Suppressor macrophage (primary cell): ENCODE data around the gene STN1.

ENCODE experiments used
- DNase-seq, 4 experiments: peaks; one replicate each; pipeline ENCODE4 v3.0.0-alpha.2; 2020 to 2022

Gene STN1

DNA sequence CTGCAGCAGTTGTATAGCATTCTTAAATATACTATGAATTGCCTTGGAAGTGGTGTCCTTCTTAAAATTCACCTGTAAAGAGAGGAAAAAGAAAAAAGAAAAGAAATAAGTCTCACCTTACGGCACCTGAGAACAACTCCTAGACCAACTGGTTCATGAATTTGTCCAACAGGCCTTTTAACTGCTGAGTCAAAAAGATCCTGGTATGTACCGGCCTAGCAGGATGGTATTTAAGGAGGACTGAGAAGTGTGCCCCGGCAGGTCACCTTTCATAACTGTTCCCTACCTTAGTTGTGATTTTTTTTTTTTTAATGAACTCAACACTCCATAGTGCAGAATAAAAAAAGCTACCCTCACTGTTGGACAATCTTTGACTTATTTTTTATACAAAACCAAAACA, 25.8 kb downstream of the STN1 start:
- DNase-seq: no peak

DNA sequence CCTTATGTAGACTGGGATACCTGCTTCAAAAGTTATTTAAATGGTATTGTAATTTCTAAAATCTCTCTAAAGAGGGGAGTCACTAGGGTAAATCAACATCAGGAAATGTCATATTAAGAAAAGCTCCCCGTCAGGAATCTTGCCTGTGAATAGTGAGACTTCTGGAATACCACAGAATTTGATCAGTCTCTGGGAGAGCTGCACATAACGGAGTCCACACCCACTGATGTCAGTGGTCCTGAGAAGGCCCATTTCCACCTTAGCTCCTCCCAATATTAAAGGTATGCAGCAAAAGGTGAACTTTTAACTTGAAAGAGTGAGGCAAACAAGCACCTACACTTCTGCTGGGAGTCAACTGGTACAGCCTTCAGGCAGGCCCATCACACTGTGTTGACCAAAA, 27.3 kb downstream of the STN1 start:
- no peak for DNase-seq

DNA sequence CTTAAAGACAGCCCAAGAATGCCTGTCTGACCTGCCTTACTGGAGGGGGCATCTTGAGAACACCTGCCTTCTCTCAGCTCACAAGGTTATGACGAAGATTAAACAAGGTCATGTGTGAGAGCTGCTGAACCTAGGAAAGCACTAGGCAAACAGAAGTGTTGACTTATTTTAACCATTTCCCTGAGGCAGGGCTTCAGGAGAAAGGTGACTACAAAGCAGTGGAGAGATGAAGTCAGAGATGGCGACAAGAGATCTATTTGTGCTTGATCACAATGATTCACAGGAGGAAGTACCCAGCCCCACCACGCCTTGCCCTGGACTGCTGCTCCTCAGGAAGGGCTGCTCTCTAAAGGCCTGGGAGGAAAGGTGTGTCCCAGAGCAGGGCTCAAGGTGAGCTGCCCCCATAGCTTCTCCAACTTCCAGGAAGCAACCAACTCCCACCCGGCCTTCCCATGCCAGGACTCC, 27.8 kb downstream of the STN1 start:
- DNase-seq: peak; percentile 27 to 52 (median 51)

DNA sequence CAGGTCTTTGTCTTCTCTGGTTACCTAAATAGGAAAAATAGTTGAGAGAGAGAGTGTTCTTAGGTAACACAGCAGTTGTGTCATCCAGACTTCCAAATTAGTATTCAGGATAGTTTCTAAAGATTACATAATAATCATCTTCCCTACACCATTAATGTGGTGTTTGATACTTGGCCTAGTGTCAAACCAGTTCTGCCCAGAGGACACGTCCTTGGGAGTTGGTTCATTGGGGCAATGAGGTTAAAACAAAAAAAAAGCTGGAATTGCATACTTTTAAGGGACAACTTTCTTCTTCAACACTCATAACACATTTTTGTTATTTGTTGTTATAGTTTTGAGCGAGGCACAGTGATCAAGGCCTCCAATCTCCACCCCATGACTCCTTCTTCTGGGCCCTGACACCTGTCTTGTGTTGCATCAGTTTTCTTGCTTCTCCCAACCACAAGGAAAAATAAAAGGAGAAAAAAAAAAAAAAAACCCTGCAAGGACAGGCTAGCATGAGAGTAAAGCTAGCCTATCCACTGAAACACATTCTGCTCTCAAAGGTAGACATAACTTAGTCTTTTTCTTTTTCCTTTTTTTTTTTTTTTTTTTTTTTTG, 28.8 kb downstream of the STN1 start:
- no peak for DNase-seq

DNA sequence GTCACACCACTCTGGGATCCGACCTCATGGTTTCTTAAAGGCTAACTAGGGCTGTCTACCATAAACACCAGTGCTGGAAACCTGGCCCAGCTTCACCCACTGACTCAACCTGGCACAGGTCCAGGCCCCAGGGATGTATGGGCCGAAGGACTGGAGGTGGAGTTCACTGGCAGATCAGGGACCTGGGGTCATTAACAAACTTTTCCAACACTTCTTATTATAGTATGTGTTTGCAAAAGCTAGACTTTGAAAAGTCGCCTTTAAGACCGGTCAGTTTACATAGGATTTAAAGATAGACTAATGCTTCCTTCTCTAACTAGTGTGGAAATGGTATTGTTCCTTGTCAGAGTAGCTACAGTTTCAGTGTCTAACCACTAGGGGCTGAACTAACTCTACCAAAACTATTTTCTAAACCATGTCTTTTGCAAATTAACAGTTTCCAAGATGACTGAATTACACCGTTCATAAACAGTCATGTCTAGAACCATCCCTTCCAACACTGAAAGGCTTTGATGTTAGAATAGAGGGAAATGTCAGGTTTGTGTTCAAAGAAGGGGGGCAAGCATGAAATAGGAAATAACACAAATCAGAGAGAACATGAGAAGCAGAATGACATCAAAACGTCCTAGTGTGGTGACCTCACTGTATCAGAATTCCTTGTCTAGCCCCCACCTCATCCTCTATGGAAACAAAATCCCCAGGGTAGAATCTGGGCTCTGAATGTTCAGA, 29.7 kb downstream of the STN1 start:
- peak; percentile 46 to 75 (median 57) for DNase-seq

DNA sequence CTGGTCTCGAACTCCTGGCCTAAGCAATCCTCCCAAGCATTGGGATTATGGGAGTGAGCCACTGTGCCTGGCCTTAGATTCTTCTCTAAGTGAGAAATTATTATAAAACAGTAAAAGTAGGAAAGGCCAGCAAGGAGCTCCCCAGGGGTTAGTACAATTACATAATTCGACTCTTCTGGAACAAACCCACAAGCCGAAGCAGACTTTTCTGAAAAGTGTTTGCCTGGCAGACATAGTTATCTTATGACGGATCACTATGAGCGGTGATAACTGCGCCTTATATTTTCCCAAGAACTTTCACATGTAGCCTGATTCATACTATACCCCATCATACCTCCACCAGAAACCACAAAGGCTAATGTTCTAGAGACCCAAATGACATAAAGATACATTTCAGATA, 32.4 kb downstream of the STN1 start:
- no peak for DNase-seq

DNA sequence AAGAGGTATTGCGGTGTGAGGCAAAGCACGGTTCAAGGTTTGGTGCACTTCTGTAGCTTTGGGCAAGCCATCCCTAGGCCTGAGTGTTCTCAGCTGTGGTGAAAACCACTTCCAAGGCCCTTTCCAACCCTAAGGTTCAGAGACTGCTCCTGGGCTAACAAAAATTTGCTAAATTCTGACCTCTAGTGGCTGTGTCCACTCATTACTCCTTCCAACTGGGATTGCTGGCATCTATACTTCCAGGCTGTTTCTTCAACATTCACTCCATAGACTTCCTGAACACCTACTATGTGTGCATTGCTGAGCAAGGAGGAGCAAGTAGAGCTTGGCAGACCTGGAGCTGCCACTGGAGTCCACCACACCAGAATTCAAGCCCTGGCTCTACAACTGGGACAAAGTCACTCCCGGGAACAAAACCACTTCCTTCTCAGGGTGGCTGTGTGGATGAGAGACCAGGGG, 33.3 kb downstream of the STN1 start:
- DNase-seq: peak; percentile 58 to 73 (median 68)

DNA sequence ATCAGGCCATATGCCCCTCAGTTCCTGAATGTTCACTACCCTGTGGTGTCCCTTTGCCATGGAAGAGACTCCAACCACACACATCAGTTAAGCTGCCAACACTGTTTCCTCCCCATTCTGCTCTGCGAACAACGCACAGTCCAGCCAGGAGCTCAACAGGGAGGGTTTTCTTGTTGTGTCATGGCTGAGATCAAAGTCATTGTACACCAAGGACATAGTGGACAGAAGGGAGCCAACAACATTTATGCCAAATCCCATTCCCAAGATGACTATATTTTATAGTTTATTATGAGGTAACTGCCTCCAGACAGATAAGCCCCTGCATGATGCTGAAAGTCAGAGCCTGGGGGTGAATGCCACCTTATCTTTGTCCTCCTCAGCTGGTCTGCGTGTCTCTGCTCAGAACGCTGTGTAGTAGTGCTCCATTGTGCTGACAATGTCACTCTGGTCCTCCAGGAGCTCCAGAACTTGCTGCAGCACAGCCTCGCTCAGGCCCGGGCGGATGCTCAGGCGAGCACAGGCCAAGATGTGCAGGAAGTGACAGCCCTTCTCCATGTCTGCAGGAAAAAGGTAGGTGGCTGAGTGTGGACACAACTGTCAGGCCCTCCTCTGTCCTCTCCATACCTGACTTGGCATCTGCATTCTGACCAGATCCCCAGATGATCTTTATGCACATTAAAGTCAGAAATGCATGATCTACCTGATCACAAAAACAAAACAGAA, 35.5 kb downstream of the STN1 start:
- no peak for DNase-seq

DNA sequence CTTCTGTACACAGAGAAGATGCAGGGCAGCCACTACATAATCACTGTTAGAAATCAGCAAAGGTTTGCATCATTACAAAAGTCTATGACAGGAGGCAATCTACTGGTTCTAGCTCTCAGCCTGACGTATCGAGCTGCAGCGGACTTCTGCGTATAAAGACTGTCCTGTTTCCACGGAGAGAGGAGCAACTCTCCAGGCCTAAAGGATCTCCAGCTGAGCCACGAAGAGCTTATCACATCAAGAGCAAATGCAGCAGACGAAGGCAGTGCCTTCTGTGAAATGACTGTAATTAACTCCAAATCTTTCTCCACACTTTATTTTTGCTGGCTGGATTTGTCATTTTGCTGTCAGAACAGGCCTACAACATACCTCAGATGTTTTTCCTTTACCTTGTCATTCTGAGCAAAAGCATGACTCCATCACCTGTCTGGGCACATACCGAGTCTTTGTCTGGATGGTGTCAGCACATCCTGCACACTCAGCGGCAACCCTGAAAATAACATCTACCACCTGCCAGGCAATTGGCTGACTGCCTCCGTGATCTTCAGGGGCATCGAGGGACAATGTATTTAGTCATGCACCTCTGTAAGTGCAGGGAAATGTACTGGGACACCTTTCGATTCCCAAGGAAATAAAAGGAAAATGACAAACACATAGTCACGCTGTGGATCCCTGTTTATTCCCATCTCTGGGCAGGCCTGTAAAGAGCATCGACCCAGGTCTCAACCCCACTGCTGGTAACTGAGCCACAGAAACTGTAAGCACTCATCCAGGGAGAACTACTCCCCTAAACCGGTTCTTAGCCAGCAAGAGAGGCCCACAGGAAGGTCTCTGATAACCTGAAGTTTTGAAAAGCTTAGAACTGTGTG, 36.3 kb downstream of the STN1 start:
- DNase-seq: no peak

DNA sequence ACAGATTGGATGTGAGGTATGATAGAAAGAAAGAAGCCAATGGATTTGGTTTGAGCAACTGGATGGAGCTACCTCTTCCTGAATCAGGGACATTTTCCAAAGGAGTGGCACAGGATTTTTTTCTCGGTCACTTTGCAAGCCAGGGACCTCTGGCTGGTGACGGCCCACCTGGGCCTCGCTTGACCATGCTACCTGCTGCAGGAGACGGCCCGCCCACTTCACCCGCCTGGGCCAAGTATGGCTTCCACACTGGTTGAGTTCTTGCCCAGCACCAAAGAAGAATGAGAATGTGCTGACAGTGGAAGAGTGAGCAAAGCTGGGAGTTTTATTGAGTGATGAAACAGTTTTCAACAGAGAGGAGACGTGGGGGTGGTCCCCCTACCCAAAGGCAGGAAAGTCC, 38.2 kb downstream of the STN1 start:
- no peak for DNase-seq

DNA sequence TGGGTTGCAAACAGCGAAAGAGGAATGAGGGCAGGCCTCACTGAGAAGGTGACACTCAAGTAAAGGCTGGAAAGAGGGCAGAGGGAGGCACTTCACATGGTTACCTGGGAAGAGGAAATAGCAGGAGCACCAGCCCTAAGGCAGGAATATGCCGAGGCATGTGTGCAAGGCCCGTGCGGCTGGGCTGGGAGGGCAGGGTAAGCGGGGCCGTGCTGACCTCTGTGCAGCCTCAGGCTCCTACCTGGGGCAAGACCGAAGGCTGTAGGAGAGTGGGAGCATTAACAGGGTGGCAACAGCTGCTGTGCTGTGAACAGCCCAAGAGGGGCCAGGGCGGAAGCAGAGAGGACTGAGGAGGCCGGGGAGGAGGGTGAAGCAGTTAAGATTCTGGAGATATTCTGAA, 38.6 kb downstream of the STN1 start:
- DNase-seq: no peak

DNA sequence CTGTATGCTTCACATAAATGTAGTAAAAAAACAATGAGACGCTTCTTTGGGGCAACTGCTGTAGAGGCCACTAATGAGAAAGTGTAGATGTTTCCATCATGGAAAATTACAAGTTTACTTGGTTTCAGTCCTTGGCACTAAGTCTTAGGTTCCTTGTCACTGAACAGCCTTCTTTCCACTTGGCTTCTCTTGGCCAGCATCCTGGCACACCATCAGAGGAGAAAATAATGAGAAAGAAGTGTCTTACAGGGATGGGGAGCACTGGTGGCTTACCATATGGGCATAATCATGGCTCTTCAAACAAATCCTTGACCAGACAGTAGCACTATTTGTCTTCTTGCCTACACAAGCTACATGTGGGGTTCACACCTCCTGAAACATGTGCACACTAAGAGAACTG, 40.1 kb downstream of the STN1 start:
- no peak for DNase-seq

DNA sequence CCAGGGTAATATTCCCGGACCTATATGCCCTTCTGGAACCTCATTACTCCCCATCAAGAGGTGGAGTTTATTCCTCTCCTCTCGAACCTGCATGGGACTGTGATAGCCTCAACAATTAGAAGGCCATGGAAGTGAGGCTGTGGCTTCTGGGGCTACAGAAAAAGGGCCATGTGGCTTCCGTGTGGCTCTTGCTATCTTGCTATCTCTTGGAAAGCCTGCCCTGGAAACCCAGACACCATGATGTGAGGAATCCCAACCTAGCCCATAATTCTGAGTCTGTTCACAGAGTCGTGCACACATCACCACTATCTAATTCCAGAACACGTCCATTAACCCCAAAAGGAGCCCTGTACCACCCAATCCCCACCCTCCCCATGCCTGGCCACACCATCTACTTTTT, 41.8 kb downstream of the STN1 start:
- DNase-seq: no peak

DNA sequence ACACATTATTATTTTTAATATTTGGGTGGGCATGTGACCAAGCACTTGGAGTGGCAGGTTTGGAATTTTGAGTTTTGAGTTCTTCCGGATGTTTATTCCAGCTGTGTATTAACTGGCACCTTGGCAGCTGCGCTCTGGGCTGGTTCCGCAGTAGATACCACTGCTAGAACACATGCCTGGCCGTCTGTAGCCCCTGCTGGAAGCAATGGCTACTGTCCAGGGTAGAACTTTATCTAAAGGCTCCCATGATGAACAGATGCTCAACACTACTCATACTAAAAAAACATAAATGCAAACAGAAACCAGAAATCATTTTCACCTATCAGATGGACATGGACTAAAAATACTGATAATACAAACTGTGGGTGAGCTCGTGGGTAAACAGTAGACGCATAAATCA, 43.3 kb downstream of the STN1 start:
- DNase-seq: no peak

DNA sequence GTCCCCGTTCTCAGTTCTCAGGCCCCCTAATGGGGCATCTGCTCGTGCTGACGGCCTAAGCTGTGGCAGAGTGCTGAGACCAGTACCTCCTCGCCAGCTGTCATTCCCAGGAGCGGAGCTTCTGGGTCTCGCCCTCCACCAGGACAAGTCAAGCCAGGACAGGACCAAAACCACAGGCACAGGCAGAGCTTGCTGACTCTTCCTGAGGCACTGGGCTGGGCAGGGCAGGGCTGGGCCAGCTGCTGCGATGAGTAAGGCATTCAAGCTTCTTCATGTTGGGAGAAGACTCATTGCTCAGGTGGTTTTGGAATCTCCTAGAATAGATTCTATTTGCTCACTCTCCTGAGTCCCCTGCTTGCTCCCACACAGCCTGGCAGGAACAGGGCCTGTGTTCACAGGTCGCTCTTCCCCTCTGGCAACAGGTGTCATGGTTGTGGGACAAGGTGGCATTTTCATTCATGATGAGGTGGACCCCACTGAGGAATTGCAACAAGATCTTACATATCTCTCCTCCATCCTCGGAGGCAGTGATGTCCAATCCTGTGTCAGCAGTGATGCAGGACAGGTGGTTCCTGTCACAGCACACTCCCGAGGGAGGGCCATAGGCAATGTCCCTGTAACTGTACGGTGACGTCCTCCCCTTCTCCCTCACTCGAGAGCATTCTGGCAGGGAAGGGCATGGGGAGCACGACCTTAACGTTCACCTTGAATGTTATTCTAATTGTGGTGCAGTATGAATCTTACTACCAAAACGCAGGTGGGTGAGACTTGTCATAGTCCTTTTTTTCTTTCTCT, 45.6 kb downstream of the STN1 start:
- no peak for DNase-seq

DNA sequence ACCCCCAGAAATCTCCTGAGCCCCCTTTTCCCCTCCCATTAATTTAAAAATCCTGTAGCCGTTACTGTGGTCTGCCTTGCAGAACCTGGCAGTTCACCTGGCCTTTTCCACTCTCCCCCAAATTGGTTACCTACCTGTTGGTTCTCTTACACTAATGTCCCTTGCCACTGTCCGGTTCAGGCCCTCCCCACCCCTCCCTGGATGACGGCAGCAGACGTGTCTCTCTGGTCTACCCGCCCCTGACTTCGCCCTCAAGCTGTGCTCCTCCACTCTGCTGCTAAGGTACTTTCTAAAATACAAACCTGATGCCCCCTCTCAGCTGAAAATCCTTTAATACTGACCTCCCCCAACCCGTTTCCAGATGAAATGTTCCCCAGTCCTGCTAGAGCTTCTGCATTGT, 47.0 kb downstream of the STN1 start:
- no peak for DNase-seq

DNA sequence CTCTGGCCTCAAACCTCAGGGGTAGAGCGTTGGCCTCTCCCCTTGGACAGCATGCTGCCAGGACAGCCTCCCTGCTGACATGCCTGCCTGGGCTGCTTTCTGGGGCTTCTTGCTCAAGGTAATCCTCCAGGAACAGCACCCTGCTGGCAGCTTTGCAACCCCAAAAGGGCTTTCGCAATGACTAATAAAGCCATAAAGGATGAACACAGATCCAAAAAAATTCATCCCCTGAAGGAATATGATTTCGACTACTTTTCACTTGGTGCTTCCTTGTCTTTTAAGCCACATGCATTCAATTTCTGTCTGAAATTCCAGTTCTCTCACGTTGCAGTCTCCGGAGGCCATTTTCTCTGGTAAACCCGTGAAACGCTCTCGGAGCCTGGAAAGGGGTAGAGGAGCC, 47.5 kb downstream of the STN1 start:
- no peak for DNase-seq

DNA sequence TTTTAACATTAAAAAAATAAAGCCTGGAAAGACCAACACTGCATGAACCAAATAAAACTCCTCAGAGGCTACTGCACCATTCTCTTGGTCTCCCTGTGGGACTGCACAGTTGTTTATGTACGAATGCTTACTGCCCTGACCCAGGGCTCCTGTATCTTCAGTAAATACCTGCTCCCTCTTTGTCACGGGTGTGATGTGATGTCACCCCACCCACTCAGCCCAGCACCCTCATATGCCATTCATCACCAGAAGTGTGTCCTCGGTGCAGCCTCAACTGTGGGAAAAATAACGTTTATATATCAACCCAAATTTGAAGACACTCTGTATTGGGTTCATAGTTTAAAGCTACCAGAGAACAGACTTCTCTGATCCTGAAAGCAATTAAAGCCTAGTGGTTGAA, 48.6 kb downstream of the STN1 start:
- no peak for DNase-seq

DNA sequence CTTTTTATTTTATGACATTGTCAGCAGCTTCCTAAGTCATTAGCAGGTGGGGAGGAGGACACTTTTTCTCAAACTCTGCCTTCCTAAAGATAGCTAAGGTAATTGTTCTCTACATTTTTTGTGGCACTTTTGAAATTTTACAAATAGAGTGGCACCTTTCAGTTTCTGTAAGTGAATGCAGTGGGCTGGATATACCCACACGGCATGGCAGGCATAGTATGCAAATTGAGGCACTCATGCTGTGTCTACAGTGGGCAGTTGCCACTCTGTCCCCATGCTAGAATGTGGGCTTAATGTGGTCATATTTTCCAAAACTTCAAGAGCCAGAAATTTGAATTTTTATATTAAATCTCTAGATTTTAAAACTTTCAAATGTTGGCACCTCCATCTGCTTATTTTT, 49.8 kb downstream of the STN1 start:
- no peak for DNase-seq

DNA sequence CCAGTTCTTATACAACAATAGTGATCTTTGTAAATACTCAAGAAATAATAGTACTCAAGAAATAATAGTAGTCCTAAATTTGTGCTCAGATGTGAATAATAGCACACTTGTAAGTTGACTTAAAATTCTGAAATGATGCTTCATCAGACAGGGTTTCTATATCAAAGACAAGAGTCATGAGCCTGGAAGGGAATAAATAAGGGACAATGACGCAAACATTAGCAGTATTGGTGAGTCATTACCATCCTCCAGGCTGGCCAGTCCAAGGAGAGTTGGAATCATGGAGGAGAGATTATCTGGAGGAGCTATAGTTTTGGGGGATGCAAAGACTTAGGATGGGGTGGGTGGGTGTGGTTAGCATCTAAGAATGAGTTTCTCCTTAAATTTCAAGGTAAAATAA, 56.5 kb downstream of the STN1 start:
- DNase-seq: no peak

DNA sequence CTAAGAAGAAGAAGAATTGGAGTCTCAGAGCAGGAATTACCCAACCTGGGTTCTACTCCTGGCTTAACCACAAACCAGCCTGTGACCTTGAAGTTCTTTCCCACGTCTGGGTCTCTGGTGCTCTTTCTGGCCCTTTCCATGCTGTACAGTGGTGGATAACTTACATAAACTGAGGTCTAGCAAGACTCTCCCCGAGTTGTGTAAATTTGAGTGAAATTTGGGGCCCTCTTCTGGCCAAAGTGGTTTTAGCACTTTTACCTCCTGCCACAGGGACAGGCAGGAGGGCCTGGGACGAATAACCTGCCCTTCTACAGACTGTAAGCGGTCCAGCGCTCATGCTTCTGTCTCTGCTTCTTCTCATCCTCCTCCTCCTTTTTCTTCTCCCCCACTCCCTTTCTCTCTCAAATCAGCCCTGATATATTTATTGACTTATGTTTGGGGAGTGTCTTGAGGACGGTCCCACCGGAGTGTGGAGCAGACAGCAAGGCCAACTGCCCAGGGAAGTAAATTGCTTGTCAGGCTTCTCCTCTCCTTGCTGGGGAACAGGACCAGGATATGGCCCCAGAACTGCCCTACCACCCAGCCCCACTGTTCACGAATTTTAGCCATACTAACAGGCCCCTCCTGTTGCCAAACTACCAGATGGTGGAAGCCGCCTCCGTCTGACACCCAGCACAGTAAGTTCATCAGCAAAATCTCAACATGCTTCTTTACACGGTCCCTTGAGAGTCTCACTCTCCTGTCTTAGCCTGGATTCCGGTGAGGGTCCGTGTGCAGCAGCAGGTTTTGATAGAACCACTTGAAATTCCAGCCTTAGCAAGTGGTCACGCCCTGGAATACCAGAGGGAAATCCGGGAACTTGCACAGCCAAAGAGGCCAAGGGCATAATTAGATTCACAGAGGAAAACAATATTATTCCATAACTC, 58.6 kb downstream of the STN1 start:
- DNase-seq: peak; percentile 70 to 78 (median 74)
